Mucosa of stomach (tissue), 1 donor: ENCODE measurements around the gene MOB2.

Source experiments
- H3K27me3 ChIP-seq: one replicate; pipeline ENCODE4 v1.7.0; 2013; ENCODE audit warnings: mild to moderate bottlenecking, low read length; ENCODE audit not compliant: control insufficient read depth, insufficient read depth
- H3K36me3 ChIP-seq: one replicate; pipeline ENCODE4 v1.7.0; 2013; ENCODE audit warnings: low read length; ENCODE audit not compliant: control insufficient read depth, insufficient read depth
- H3K4me1 ChIP-seq: one replicate; pipeline ENCODE4 v1.7.0; 2013; ENCODE audit warnings: mild to moderate bottlenecking, low read length; ENCODE audit not compliant: control insufficient read depth, insufficient read depth
- H3K4me3 ChIP-seq: one replicate; pipeline ENCODE4 v1.7.0; 2013; ENCODE audit warnings: low read length
- H3K9ac ChIP-seq: one replicate; pipeline ENCODE4 v1.7.0; 2013; ENCODE audit warnings: mild to moderate bottlenecking, low read length, moderate library complexity
- H3K9me3 ChIP-seq: one replicate; pipeline ENCODE4 v1.7.0; 2013; ENCODE audit warnings: mild to moderate bottlenecking, low read length, moderate library complexity; ENCODE audit not compliant: control insufficient read depth
- donor health status: Pancreatic carcinoma.

The MOB2 gene

DNA sequence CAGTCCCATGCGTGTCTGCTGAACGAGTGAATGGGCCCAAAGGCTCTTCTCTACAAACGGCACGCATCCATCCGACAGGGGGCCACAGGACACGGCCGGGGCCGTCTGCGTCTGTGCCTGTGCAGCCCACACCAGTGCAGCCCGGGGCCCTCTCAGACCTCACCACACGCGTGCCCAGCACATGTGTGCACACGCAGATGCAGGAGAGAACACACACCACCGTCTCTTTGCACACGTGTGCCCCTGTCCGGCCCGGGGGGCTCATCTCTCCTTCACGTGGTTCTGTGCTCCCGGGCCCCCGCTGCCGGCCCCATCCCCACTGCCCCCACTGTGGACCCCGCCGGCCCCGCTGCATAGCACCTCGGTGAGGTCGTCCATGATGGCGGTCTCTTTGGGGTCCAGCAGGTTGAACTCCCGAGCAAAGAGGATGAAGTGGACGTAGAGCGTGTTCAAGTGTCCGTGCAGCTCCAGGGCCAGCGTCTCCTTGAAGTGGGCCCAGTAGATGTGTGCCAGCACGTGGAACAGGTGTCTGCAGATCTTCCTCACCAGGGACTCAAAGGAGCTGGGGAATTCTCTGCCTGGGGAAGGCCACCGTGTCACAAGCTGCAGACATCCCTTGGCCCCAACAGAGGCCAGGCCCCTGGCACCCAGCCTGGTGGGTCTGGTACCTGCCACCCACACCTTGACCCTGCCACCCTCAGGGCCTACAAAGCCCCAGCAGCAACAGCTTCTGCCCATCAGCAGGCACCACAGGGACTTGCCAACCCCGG is 16.5 kb downstream of the MOB2 start:
- Histone ChIP-seq H3K9ac (no peak overlapping the region), H3K4me1 (no peaks in the 10 kb centered on the region), H3K9me3 (no peaks in the 10 kb centered on the region), H3K27me3 (no peaks in the 10 kb centered on the region), H3K4me3 (no peak overlapping the region), H3K36me3 (no peaks in the 10 kb centered on the region)

- Histone ChIP-seq H3K27me3 (no peaks in the 10 kb centered on the region), H3K9me3 (no peaks in the 10 kb centered on the region), H3K9ac (no peak overlapping the region), H3K4me3 (no peak overlapping the region), H3K36me3 (no peaks in the 10 kb centered on the region), H3K4me1 (no peaks in the 10 kb centered on the region)
These were observed 17.2 kb downstream of the MOB2 start for GRCh38 chr11:1469287-1469910.

DNA sequence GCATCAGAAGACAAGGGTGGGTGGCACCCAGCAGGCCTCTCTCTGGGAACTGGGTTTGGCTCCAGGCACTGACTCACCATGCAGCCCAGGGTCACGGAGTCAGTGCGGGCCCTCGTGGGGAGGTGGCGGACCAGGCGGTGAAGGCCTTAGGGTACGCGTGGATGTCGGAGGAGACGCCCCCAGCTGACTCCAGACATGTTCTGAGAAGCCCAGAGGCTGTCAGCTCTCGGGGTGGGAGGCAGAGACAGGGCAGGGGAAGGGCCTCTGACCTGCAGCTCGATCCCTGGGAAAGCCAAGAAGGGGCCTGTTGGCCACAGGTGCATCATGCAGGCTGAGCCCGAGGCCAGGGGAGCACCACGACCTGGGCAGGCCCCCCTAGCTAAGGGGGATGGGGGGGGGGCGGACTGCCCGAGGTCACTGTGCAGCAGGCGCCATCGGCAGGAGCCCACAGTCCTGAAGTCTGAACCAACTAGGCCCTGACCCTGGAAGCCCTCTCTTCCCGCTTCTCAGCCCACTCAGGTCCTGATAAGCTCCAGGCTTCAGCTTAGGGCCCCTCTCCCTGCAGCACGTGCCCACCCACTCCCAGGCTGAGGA is 18.0 kb downstream of the MOB2 start:
- no peaks in the 10 kb centered on the region for H3K4me1 ChIP-seq
- no peaks in the 10 kb centered on the region for H3K27me3 ChIP-seq
- no peaks in the 10 kb centered on the region for H3K9me3 ChIP-seq
- no peak overlapping the region for H3K9ac ChIP-seq
- H3K4me3 ChIP-seq = no peak overlapping the region
- H3K36me3 ChIP-seq = no peaks in the 10 kb centered on the region

- H3K9ac ChIP-seq = no peak overlapping the region
- no peaks in the 10 kb centered on the region for H3K9me3 ChIP-seq
- H3K4me1 ChIP-seq = no peaks in the 10 kb centered on the region
- no peak overlapping the region for H3K4me3 ChIP-seq
- H3K36me3 ChIP-seq = no peaks in the 10 kb centered on the region
- no peaks in the 10 kb centered on the region for H3K27me3 ChIP-seq
These were observed 18.6 kb downstream of the MOB2 start for GRCh38 chr11:1468002-1468401.

DNA sequence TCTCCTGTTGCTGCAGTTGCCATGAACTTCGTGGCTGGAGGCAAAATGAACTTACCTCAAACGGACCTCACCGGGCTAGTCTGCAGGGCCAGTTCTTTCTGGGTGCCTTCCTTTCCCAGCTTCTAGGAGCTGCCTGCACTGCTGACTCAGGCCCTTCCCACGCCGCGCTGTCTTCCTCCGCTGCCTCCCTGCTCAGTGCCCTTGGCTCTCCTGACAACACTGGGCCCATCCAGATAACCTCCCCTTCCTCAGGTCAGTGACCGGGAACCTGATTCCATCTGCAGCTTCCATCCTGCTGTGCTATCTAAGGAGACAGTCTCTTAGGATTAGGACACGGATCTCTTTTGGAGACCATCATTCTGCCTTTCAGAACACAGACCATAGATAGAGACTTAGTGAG is 19.3 kb downstream of the MOB2 start:
- H3K4me3 ChIP-seq = no peak overlapping the region
- H3K9ac ChIP-seq = no peak overlapping the region
- H3K36me3 ChIP-seq = no peaks in the 10 kb centered on the region
- H3K9me3 ChIP-seq = no peaks in the 10 kb centered on the region
- H3K4me1 ChIP-seq = no peaks in the 10 kb centered on the region
- H3K27me3 ChIP-seq = no peaks in the 10 kb centered on the region

DNA sequence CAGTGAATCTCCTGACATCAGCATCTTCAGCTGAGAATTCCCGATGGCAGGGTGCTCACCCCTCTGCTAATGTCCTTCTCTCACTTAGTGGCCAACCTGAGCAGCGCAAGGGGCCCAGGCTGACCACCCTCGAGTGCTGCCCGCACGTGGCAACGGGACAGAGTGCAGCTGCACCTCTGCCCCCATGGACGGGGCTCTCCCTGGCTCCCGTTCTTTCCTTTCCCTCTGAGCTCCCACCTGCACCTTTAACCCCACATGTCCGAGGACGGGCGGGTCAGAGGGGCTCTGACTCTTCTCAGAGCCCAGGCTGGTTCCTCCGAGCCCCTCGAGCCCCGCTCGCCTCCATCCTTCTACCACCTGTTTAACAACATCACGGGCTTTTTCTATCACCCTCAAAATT is 19.8 kb downstream of the MOB2 start:
- no peaks in the 10 kb centered on the region for H3K4me1 ChIP-seq
- no peaks in the 10 kb centered on the region for H3K27me3 ChIP-seq
- no peaks in the 10 kb centered on the region for H3K36me3 ChIP-seq
- H3K9me3 ChIP-seq = no peaks in the 10 kb centered on the region
- H3K4me3 ChIP-seq = no peak overlapping the region
- no peak overlapping the region for H3K9ac ChIP-seq

- Histone ChIP-seq H3K4me3 (no peak overlapping the region), H3K36me3 (no peaks in the 10 kb centered on the region), H3K4me1 (peaks cover 10% of the 10 kb centered on the region), H3K27me3 (peaks cover 3% of the 10 kb centered on the region), H3K9me3 (no peaks in the 10 kb centered on the region), H3K9ac (no peak overlapping the region)
These were observed 23.5 kb downstream of the MOB2 start for GRCh38 chr11:1463056-1463455.

DNA sequence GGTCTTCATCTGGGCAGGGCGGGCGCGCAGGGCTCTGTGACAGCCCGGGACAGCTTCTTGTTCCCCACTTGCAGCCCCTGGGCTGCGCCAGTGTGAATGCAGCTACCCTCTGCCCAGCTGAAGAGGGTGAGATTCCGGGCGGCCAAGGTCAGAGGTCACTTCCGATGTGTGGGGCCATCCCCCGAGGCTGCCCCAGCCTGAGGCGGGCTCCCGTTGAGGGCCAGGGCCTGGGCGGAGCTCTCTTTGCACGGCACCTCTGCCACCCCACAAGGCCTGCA is 23.9 kb downstream of the MOB2 start:
- peaks cover 10% of the 10 kb centered on the region for H3K4me1 ChIP-seq
- peaks cover 3% of the 10 kb centered on the region for H3K27me3 ChIP-seq
- no peak overlapping the region for H3K9ac ChIP-seq
- no peak overlapping the region for H3K4me3 ChIP-seq
- no peaks in the 10 kb centered on the region for H3K9me3 ChIP-seq
- H3K36me3 ChIP-seq = no peaks in the 10 kb centered on the region

DNA sequence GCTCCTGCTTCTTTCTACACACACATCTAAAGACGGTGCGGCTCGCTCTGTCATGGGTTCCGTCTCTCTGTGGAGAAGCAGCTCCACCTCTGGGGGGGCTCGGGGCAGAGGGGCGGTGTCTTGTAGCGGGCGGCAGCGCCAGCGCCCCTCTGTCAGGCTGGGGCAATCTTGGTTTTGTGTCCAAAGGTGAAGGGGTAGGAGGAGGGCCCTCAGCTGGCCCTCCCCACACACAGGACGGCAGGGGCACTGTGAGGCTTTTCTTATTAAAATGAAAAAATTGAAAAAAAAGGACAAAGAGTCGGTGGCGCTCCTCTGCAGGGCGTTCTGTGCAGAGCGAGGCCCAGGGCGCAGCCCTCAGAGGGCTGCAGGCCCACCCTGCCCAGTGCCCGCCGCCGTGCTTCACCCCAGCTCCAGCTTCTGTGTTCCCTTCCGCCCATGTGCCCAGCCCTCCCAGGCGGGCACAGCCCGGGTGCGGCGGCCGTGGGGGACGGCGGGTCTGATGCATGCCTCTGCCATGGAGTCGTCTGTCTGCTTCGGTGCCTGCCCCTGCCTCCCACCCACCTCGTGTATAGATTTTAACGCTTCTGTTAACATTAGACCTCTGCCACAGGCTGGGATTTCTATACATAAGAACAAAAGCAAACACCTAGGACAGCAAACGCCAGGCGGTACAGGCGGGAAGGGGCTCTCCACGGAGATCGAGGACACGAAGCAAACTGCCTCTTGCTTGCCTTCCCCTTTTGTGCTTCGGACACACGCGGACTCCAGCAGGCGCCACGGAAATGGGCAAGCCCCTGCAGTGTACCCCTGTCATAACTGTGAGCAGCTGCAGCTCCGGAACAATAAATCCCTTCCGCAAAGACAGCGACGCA is 24.5 kb downstream of the MOB2 start:
- no peak overlapping the region for H3K9ac ChIP-seq
- peaks cover 3% of the 10 kb centered on the region for H3K27me3 ChIP-seq
- no peaks in the 10 kb centered on the region for H3K9me3 ChIP-seq
- no peak overlapping the region for H3K4me3 ChIP-seq
- H3K36me3 ChIP-seq = no peaks in the 10 kb centered on the region
- peaks cover 10% of the 10 kb centered on the region for H3K4me1 ChIP-seq

DNA sequence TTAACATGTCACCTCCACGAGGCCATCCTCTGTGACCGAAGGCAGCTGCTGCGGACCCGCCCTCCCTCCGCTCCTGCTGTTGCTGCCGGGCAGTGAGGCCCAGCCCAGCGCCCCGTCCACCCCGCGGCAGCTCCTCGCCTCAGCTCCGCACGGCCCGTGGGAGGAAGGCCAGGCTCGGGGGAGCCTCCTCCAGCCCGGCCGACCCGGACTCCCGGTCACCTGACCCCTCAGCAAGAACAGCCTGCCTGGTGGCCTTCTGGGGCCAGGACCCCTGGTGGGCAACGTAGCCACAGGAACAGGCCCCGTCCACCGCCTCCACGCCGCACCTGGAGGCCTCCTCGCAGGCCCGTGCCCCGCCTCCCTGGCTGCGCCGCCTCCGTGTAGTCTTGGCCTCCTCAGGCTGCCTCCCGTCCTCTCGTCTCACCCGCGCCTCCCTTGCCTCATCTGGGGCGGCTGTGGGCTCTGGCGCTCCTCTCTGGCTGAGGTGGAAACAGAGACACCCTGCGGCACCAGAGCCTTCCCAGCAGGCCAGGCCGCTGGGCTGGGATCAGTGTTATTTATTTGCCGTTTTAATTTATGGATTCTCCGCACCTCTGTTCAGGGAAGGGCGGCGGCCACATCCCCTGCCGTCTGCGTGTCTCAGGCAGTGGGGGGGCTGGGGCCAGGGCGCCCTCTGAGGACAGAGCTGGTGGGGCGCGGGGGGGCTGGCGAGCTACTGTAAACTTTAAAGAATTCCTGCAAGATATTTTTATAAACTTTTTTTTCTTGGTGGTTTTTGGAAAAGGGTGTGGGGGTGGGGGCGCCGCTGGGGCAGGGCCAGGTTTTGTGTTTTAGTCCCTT is 25.4 kb downstream of the MOB2 start:
- peaks cover 3% of the 10 kb centered on the region for H3K27me3 ChIP-seq
- no peaks in the 10 kb centered on the region for H3K9me3 ChIP-seq
- H3K4me3 ChIP-seq = no peak overlapping the region
- no peak overlapping the region for H3K9ac ChIP-seq
- peaks cover 12% of the 10 kb centered on the region for H3K4me1 ChIP-seq
- no peaks in the 10 kb centered on the region for H3K36me3 ChIP-seq

- H3K4me3 ChIP-seq = no peak overlapping the region
- peaks cover 18% of the 10 kb centered on the region for H3K4me1 ChIP-seq
- no peaks in the 10 kb centered on the region for H3K36me3 ChIP-seq
- H3K9me3 ChIP-seq = no peaks in the 10 kb centered on the region
- no peak overlapping the region for H3K9ac ChIP-seq
- peaks cover 3% of the 10 kb centered on the region for H3K27me3 ChIP-seq
These were observed 26.1 kb downstream of the MOB2 start for GRCh38 chr11:1460396-1460985.
